ENCODE measurements around the gene CUX1. TPM values are rescaled to one million over a fixed set of nuclear protein-coding genes. Genes with fewer than 3 reads are reported as not detected.
"Not testable (repeated sequence)": the region's sequence is repeated elsewhere in the genome, so short reads cannot be mapped to it uniquely, and the experiment has no call there.

The CUX1 gene
- total RNA-seq, 1 experiment from 2014 or later = 36.5 TPM

- not testable (repeated sequence) for DNase-seq (ENCODE audit: low spot score)
These were observed 24.7 kb upstream of the CUX1 start for GRCh38 chr7:101792682-101793071.

DNA sequence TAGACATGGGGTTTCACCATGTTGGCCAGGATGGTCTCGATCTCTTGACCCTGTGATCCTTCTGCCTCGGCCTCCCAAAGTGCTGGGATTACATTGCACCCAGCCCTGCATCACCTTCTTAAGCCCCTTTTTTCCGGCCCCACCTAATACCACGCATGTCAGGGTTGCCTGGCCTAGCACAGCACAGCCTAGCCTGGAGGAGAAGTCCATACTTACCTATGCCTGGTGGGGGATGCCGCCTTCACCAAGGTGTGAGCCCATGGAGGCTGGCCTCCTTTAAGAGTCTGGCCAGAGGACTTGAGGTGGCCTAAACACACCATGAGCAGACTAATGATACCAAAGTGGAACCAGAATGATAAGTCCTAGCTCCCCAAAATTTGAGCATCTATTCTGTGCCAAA lies 22.0 kb upstream of the CUX1 start:
- no peak for DNase-seq (ENCODE audit: low spot score)

DNA sequence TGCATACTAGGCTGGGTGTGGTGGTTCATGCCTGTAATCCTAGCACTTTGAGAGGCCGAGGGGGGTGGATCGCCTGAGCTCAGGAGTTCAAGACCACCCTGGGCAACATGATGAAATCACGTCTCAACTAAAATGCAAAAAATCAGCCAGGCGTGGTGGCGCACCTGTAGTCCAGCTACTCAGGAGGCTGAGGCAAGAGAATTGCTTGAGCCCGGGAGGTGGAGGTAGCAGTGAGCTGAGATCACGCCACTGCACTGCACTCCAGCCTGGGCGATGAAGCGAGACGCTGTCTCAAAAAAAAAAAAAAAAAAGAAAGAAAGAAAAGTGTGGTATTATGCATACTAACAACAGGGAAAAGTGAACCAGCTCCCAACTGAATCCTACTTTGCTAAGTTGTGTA lies 19.3 kb upstream of the CUX1 start:
- not testable (repeated sequence) for DNase-seq (ENCODE audit: low spot score)

GRCh38 chr7:101803203-101804087 lies 14.0 kb upstream of the CUX1 start:
- DNase-seq (ENCODE audit: low spot score) = no peak

GRCh38 chr7:101804088-101804963 lies 13.1 kb upstream of the CUX1 start:
- no peak for DNase-seq (ENCODE audit: low spot score)

DNA sequence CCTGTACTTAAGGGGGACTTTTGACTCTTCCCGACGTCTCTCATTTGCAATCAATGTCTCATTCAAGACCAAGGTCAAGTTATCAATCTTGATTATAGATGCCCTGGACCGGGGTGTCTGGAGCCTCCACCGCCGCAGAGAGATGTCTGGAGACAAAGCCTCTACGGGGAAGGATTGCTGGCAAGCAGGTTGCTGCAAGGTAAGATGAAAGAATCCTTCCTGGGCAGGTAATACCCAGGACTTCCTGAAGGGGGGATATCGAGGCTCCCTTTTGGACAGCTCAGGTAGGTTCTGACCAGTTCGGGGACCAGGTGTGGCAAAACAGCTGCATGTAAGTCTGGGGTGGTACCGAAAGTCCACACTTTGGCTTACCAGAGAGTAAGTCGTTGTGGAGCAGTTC lies 12.5 kb upstream of the CUX1 start:
- DNase-seq (ENCODE audit: low spot score) = no peak

GRCh38 chr7:101812595-101812994 lies 4.8 kb upstream of the CUX1 start:
- no peak for DNase-seq (ENCODE audit: low spot score)

GRCh38 chr7:101813402-101814019 lies 3.9 kb upstream of the CUX1 start:
- DNase-seq (ENCODE audit: low spot score) = no peak

GRCh38 chr7:101814081-101814990 lies 3.1 kb upstream of the CUX1 start:
- peak; percentile 38 for DNase-seq (ENCODE audit: low spot score)

GRCh38 chr7:101814991-101815825 lies 2.2 kb upstream of the CUX1 start:
- no peak for DNase-seq (ENCODE audit: low spot score)

DNA sequence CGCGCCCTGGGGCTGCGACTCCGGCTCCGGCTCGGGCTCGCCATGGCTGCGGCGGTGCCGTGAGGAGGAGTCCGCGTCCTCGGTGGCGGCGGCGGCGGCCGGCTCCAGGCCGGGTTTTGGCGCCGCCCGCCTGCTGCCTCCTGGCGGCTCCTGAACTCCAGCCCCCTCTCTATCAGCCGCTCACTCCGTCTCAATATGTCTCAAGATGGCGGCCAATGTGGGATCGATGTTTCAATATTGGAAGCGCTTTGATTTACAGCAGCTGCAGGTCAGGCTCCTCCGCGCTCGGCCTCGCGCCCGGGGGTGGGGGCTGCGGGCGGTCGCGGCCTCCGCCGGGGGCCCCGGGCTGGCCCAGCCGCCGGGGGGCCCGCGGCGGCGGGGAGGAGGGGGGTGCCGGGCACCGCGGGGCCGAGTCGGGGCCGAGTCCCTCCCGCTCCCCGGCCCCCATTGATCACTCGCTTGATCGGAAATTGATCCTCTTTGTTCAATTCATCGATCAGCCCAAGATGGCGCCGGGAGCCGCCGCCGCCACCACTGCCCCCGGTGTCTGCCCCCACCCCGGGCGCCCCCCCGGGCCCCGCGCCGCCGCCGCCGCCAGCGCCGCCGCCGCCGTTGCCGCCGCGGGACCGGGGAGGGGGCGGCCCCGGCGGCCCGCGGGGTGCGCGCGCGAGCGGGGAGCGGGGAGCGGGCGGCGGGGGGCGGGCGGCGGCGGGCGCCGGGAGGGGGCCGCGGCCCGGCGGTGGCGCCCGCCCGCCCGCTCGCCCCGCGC lies 1.4 kb upstream of the CUX1 start:
- peak; percentile 48 for DNase-seq (ENCODE audit: low spot score)

- DNase-seq (ENCODE audit: low spot score) = no peak
These were observed 593 bp upstream of the CUX1 start for GRCh38 chr7:101816595-101817470.

DNA sequence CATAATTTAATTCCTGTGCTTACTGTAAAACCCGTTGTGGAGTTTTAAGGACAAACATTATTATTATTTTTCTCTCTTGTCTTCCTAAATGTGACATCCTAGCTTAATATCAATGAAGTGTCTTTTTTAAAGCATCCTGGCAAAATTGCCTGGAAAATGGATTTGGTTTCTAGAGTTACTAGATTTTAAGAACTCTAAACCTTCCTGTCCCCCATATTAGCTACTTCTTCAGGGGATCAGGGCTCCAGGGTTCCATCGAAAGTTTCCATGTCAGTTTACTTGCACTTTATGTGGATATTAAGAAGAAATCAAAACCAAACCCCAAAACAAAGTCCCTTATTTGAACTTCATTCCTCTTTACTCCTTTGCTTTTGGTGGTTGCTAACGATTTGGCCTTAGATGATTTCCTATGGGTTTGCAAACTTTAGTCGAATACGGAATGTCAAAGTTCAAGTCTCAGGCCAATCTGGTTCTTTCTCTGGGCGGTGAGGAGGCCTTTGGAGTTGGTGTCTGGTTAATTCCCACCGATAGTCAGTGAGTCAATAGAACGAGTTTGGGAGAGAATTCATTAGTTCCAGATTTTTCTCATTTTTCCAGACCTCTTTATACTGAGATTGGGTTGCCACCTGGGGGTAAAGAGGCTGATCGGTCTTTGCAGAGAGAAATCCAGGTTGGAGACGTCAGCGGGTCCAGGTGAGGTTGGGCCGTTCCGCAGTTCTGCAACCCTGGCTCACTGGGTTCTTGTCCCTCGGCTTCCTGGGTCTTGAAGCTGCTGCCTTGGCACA lies 1.1 kb downstream of the CUX1 start:
- DNase-seq (ENCODE audit: low spot score) = no peak

DNA sequence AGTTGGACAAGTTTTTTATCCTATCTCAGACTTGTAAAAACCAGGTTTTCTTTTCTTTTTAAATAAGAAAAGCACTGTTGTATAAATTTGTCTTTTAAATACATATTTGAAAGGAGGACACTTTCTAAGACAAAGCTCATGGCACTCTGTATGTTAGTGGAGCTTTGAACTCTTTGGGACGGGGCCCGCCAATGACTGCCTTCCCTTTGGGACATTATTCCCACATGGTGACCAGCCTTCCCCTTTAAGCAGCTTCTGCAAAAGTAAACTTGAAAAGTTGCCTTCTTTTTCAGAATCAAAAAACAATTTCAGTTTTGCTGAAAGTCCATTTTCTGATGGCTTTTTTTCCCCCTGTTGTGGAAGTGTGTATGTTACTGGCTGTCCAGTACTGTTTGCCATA lies 1.8 kb downstream of the CUX1 start:
- no peak for DNase-seq (ENCODE audit: low spot score)

GRCh38 chr7:101819913-101820522 lies 2.6 kb downstream of the CUX1 start:
- DNase-seq (ENCODE audit: low spot score) = no peak

DNA sequence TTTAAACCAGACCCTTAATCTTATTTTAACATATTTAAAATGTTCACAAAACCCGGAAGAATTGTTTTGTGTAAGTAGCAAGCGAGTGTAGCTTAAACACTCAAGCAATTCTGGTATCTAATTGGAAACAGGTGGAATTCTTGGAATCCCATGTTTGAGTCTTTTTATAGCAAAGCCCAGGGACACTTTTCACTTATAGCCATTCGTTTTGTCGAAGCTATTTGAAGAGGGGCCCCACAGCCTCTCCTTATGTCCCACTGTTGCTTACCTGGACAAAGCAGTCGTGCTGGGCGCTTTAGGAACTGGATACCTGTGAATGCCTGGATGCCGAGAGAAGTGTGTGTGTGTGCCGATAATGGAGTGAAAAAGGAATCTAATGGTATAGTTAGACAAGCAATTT lies 3.3 kb downstream of the CUX1 start:
- DNase-seq (ENCODE audit: low spot score) = no peak

DNA sequence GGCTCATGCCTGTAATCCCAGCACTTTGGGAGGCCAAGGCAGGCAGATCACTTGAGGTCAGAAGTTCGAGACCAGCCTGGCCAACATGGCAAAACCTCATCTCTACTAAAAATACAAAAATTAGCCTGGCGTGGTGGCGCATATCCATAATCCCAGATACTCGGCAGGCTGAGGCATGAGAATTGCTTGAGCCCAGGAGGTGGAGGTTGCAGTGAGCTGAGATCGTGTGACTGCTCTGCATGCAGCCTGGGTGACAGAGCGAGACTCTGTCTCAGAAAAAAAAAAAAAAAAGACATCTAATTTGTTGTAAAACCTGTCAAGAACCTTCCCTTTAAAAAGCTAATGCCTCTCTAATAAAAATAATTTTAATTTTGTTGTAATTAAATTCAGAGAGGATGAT lies 5.2 kb downstream of the CUX1 start:
- not testable (repeated sequence) for DNase-seq (ENCODE audit: low spot score)

Measured in A172 (cell line).